Epithelial cell of esophagus (primary cell): ENCODE data around the gene ING1.
A peak's percentile ranks its signal among the peaks of the same experiment; 100 is the strongest.

Source experiments
- DNase-seq: peaks from one replicate; pipeline ENCODE4 v3.0.0; 2010; ENCODE audit warnings: low read depth
- H3K4me3 ChIP-seq: 2 replicates; pipeline ENCODE4 v1.5.1; 2011; ENCODE audit warnings: mild to moderate bottlenecking, low read length, control low read depth
- CTCF ChIP-seq: IDR thresholded peaks from 2 replicates; pipeline ENCODE4 v1.5.1; 2011; ENCODE audit warnings: low read depth, mild to moderate bottlenecking, low read length, control low read depth, inconsistent platforms; ENCODE audit not compliant: insufficient read depth; ENCODE audit errors: missing control alignments

Gene ING1

GRCh38 chr13:110712849-110713641 lies 455 bp upstream of the ING1 start:
- DNase-seq, result peak; percentile 100
- no peak for TF ChIP-seq CTCF
- H3K4me3 ChIP-seq, result peak overlapping the region; percentile 90

- TF ChIP-seq CTCF, result no peak
- H3K4me3 ChIP-seq, result peak overlapping the region; percentile 72
- DNase-seq, result peak; percentile 69
These were observed 689 bp downstream of the ING1 start for GRCh38 chr13:110713981-110714796.

- peak; percentile 53 for DNase-seq
- peak overlapping the region; percentile 72 for H3K4me3 ChIP-seq
- no peak for TF ChIP-seq CTCF
These were observed 1.4 kb downstream of the ING1 start for GRCh38 chr13:110714797-110715394.

GRCh38 chr13:110715395-110716246 lies 2.1 kb downstream of the ING1 start:
- peak; percentile 1 for TF ChIP-seq CTCF
- DNase-seq, result peak; percentile 100
- H3K4me3 ChIP-seq, result peak overlapping the region; percentile 84

- peak overlapping the region; percentile 84 for H3K4me3 ChIP-seq
- peak; percentile 0 for TF ChIP-seq CTCF
- DNase-seq, result peak; percentile 26
These were observed 2.7 kb downstream of the ING1 start for GRCh38 chr13:110716247-110716515.

- no peak for TF ChIP-seq CTCF
- no peak for DNase-seq
- no peak overlapping the region for H3K4me3 ChIP-seq
These were observed 5.7 kb downstream of the ING1 start for GRCh38 chr13:110719036-110719710.
